GM21717 (cell line): Measurements from ENCODE around the gene ZNF728.
"Not testable (repeated sequence)": the region's sequence is repeated elsewhere in the genome, so short reads cannot be mapped to it uniquely, and the experiment has no call there.

Experiments
- ATAC-seq: cut with Tn5 transposase; IDR thresholded peaks from one replicate; pipeline ENCODE4 v1.9.1; 2021; ENCODE audit warnings: mild to moderate bottlenecking, moderate library complexity; ENCODE audit not compliant: unreplicated experiment

Gene ZNF728

DNA sequence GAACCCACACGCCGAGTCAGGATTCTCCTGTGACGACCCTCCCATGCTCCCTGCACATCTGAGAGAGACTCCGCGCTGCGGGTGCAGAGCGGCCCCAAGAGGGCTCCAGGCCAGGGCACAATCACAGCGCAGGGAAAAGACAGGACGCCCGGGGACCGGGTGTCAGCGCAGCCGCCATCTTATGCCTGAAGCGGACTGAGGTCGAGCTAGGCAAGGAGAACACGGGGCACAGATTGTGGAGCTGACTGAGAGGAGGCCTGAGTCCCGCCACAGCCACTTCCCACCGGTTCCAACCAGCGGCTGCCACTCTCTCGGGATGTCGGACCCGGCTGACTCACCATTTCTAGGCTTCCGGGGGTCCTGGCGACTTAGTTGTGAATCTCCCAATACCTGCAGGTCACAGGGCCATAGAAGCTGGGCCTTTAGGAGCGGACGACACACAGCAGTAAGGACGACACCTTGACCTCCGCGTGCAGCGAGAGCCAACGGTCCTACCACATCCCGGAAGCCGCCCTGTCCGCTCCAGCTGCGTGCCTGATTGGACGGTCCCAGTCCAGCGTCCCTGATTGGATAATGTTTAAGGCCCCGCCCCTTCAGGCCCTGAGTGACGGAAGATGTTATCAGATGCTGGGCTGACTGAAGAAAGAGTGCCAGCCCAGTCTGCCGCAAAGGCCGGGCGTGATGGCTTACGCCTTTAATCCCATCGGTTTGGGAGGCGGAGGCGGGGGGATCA is at the start of gene ZNF728:
Gene ZNF728 (minus strand): TSS at position 487 of the 733 bp plus-strand sequence. CDS start 146 bp downstream, at position 341.
- ATAC-seq, result no peak

DNA sequence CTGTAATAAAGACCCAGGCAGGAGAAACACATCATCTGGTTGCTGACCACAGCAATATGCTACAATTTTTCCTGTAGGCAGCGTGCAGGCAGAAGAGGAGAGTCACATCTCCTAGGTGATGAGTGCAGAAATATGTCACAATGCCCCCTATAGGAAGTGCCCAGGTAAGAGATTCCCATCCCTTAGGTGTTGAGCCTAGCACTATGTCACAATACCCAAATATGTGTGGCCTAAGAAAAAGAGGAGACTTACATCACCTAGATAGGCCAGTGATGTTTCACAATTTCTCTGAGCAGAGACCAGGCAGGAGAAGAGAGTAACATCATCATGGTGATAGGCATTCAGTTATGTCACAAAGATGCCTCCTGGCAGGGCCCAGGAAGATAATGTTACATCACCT is 49.4 kb upstream of the ZNF728 start:
- no peak for ATAC-seq

DNA sequence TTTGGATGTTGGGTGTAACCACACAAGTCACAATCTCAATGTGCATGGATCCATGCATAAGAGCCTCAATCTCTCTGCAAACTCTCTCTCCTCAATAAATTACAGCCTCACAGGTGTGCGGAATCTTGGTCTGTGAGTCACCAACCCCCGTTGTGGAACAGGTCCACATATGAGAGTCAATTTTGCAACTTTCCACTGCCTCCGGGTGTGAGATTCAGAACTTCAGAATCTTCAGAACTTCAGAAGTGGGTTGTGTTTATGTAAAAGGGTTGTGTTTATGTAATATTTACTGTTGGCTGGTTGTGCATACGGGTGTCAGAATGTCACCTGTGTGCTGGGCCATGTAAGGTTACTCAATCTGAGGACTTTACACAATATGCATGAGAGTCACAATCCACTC is 46.3 kb upstream of the ZNF728 start:
- no peak for ATAC-seq

DNA sequence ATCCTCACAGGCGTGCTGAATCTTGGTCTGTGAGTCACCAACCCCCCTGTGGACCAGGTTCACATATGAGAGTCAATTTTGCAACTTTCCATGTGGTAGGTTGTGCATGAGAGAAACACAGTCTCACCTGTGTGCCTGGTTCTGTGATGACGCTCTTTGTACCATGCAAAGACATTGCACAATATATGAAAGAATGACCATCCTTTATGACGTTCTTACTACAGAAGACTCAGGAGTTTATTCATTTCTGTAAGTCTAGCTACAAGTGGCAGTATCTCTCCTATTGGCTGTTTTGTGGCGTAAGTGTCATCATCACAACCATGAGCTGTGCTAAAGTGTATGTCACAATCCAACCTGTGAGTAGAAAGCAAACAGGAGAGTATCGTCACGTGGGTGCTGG is 43.8 kb upstream of the ZNF728 start:
- ATAC-seq, result no peak

DNA sequence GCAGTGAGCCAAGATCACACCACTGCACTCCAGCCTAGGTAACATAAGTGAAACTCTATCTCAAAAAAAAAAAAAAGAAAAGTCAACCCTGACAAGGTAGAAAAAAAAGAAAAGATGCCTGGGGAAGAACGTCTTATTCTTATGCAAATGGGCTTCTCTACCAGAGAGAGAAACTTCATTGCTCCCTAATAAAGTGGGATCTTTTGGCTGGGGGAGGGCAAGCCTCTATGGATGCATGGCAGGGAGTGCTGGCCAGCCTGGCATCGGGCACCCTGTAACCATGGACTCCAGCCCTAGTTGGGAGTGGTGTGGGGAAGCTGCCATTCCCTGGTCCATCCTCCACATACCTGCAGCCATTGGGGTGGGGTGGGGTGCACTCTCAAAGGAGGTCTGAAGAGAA is 30.7 kb upstream of the ZNF728 start:
- ATAC-seq, result no peak

DNA sequence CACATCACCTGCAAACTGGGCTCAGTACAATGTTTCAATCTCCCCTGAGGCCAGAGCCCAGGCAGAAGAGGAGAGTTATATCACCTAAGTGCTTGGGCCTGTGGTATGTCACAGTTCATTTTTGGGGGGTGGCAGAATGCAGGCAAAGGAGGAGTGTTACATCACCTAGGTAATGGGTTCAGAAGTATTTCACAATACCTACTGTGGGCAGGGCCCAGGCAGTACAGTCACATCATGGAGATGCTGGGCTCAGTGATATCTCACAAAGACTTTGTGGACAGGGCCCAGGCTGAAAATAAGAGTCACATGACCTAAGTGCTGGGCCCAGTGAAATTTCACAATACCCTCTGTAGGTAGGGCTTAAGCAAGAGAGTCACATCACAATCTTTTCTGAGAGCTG is 12.7 kb upstream of the ZNF728 start:
- ATAC-seq, result no peak

DNA sequence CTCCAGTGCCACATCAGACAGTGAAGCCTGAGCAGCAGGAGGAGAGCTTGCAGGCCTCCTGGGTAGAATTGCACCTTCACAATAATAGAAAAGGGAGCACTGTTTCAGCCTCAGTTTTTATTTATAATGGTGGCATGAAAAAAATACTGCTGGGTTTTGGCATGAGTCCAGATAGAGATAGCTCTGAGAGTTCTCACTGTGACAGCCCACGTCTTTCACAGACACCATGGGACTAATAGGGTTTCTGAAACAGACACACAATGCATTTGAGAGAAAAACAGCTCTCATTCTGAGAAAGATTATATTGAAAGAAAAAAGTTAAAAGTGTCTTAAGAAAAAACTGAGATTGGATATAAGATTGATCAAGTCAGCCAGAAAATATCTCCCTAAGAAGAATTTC is 8.0 kb downstream of the ZNF728 start:
- not testable (repeated sequence) for ATAC-seq

DNA sequence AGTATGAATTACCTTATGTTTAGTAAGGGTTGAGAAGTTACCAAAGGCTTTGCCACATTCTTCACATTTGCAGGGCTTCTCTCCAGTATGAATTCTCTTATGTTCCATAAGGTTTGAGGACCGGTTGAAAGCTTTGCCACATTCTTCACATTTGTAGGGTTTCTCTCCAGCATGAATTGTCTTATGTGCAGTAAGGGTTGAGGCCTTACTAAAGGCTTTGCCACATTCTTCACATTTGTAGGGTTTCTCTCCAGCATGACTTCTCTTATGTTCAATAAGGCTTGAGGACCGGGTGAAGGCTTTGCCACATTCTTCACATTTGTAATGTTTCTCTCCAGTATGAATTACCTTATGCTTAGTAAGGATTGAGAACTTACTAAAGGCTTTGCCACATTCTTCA is 26.7 kb downstream of the ZNF728 start:
- ATAC-seq, result no peak

DNA sequence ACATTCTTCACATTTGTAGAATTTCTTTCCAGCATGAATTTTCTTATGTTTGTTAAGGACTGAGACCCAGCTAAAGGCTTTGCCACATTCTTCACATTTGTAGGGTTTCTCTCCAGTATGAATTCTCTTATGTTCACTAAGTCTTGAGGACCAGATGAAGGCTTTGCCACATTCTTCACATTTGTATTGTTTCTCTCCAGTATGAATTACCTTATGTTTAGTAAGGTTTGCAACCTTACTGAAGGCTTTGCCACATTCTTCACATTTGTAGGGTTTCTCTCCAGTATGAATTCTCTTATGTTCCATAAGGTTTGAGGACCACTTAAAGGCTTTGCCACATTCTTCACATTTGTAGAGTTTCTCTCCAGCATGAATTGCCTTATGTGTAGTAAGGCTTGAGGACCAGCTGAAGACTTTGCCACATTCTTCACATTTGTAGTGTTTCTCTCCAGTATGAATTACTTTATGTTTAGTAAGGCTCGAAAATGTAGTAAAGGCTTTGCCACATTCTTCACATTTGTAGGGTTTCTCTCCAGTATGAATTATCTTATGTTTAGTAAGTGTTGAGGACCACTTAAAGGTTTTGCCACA is 27.3 kb downstream of the ZNF728 start:
- not testable (repeated sequence) for ATAC-seq

DNA sequence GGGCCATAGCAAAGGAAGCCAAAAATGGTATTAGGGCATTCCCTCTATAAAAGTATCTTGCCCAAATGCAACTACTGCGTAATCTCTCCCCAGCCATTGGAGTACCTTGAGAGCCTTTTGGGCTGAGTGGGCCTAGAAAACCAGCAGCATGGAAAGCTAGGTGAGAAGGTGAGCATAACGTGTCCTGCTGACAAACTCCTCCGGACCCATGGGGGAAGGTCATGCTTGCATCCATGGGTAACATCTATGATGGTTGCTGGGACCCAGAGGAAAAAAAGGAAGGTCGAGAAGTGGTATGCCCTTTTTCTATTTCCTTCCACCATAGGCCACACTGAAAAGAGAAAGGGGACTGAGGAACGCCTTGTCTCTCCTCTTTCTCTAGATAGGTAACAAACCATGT is 57.4 kb downstream of the ZNF728 start:
- no peak for ATAC-seq

DNA sequence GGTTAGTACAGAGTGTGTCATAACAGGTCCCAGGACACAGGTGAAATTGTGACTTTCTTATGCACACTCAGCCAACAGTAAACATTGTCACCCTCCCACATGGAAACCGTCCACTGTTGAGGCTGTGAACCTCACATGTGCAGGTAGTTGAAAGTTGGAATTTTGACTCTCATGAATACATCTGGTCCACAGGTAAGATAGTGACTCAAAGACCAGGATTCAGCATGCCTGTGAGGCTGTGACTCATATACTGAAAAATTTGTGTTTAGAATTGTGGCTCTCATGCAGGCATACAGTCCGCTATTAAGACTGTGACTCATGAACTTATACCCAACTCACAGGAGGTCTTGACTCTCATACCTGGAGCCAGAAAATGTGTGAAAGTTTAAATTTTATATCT is 67.8 kb downstream of the ZNF728 start:
- ATAC-seq, result no peak

DNA sequence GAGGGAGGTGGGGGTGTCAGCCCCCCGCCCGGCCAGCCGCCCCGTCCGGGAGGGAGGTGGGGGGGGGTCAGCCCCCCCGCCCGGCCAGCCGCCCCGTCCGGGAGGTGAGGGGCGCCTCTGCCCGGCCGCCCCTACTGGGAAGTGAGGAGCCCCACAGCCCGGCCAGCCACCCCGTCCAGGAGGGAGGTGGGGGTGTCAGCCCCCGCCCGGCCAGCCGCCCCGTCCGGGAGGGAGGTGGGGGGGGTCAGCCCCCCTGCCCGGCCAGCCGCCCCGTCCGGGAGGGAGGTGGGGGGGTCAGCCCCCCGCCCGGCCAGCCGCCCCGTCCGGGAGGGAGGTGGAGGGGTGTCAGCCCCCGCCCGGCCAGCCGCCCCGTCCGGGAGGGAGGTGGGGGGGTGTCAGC is 75.4 kb downstream of the ZNF728 start:
- not testable (repeated sequence) for ATAC-seq

DNA sequence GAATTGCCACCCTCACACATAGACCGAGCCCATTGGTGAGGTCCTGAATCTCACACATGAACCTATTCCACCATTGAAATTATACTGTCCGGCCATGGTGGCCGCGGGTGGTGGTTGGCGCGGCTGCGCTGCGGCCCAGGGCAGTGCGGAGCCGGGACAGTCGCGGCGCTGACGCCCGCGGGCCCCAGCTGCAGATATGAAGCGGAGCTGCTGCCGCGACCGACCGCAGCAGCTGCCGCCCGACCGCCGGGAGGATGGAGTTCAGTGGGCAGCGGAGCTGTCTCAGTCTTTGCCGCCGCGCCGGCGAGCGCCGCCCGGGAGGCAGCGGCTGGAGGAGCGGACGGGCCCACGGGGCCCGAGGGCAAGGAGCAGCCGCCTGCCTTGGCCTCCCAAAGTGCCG is 77.8 kb downstream of the ZNF728 start:
- not testable (repeated sequence) for ATAC-seq
